HuH-7.5 (cell line): ENCODE results near the gene C17orf78.
"Not testable (repeated sequence)": the region's sequence is repeated elsewhere in the genome, so short reads cannot be mapped to it uniquely, and the experiment has no call there.

Source experiments
- DNase-seq: peaks from one replicate; pipeline ENCODE4 v3.0.0; 2011; ENCODE audit warnings: low spot score

The C17orf78 gene

GRCh38 chr17:37440424-37440823, 64.6 kb downstream of the C17orf78 start:
- DNase-seq: no peak

- DNase-seq: not testable (repeated sequence)
Observed at GRCh38 chr17:37441369-37442014, 65.7 kb downstream of the C17orf78 start.
